KMS-11 (cell line): ENCODE measurements around the gene OSBP.

Experiments
- H2AFZ ChIP-seq: fragments of 200-600 bp; sonication (generic); 2 replicates; pipeline ENCODE4 v1.6.1; 2016; ENCODE audit warnings: antibody characterized with exemption, mixed run types, low read depth
- H3K27ac ChIP-seq: fragments of 200-600 bp; sonication (generic); 2 replicates; pipeline ENCODE4 v1.6.1; 2016; ENCODE audit warnings: mild to moderate bottlenecking, mixed run types
- H3K27me3 ChIP-seq: fragments of 200-600 bp; sonication (generic); 2 replicates; pipeline ENCODE4 v1.6.1; 2017; ENCODE audit warnings: mild to moderate bottlenecking, low read depth, mixed run types, moderate library complexity; ENCODE audit not compliant: insufficient read depth
- H3K36me3 ChIP-seq: fragments of 200-600 bp; sonication (generic); 2 replicates; pipeline ENCODE4 v1.6.1; 2017; ENCODE audit warnings: mild to moderate bottlenecking, mixed run types; ENCODE audit not compliant: insufficient read depth
- H3K4me1 ChIP-seq: fragments of 200-600 bp; sonication (generic); 2 replicates; pipeline ENCODE4 v1.6.1; 2016; ENCODE audit warnings: mild to moderate bottlenecking, low read depth, mixed run types; ENCODE audit not compliant: poor library complexity, severe bottlenecking
- H3K4me2 ChIP-seq: fragments of 200-600 bp; sonication (generic); 2 replicates; pipeline ENCODE4 v1.7.0; 2016; ENCODE audit warnings: mild to moderate bottlenecking, mixed run types
- H3K4me3 ChIP-seq: fragments of 200-600 bp; sonication (generic); IDR thresholded peaks from 2 replicates; pipeline ENCODE4 v1.6.1; 2017; ENCODE audit warnings: low read depth, low read length, mixed read lengths; ENCODE audit not compliant: insufficient read depth
- H3K79me2 ChIP-seq: fragments of 200-600 bp; sonication (generic); 2 replicates; pipeline ENCODE4 v1.6.1; 2016; ENCODE audit warnings: low read depth, mixed run types; ENCODE audit not compliant: insufficient read depth
- H3K9ac ChIP-seq: fragments of 200-600 bp; sonication (generic); 2 replicates; pipeline ENCODE4 v1.6.1; 2016; ENCODE audit warnings: mild to moderate bottlenecking, mixed run types
- H4K20me1 ChIP-seq: fragments of 200-600 bp; sonication (generic); 2 replicates; pipeline ENCODE4 v1.6.1; 2016; ENCODE audit warnings: mild to moderate bottlenecking, mixed run types; ENCODE audit not compliant: insufficient read depth
- TF ChIP-seq, protein P1 (sequence below): fragments of 200-600 bp; sonication (generic); conservative IDR thresholded peaks from 2 replicates; pipeline ENCODE4 v1.6.1; 2017; ENCODE audit warnings: low read depth, mild to moderate bottlenecking, antibody characterized with exemption, low read length, moderate library complexity, mixed read lengths

The OSBP gene

DNA sequence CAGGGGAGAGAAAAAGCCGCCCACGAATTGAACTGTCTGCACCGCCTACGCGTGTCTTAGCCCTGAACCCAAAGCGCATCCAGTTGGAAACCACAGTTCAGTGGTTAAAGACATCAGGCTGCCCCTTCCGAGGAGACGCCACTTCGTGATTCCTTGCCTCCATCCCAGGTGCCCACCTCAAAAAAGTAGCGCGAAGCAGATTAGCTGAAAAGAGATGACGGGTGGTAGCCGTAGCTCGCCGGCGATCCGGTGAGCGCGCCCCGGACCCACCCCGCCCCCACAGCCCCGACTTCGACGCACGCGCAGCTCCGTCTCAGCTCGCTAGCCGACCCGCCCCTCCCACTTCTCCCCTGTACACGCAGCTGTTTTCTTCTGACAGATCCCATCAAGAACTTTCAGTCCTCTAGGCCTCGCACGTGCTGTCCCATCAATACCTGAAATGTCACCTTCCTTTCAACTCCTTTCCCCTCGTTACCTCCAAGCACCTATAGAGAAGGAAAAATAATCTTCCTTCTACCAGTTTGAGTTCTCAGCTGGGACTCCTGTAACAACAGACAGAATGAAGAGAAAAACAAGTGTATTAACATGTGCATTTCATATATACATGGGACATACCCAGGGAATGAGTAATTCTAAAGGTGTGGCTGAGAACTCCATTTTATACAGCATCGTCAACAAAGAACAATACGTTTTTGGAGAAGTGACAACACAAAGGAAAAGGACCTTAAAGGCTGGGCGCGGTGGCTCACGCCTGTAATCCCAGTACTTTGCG lies 54.7 kb downstream of the OSBP start:
- Histone ChIP-seq H3K27me3 (no peaks in the 10 kb centered on the region), H2AFZ (peak overlapping the region; percentile 93), H4K20me1 (no peaks in the 10 kb centered on the region), H3K36me3 (no peaks in the 10 kb centered on the region), H3K4me3 (no peak overlapping the region), H3K79me2 (no peaks in the 10 kb centered on the region), H3K4me2 (peak overlapping the region; percentile 85), H3K9ac (peak overlapping the region; percentile 64; the same call in 1 of the 2 replicates), H3K27ac (peak overlapping the region; percentile 70), H3K4me1 (peaks cover 26% of the 10 kb centered on the region)
- TF ChIP-seq, protein P1, sequence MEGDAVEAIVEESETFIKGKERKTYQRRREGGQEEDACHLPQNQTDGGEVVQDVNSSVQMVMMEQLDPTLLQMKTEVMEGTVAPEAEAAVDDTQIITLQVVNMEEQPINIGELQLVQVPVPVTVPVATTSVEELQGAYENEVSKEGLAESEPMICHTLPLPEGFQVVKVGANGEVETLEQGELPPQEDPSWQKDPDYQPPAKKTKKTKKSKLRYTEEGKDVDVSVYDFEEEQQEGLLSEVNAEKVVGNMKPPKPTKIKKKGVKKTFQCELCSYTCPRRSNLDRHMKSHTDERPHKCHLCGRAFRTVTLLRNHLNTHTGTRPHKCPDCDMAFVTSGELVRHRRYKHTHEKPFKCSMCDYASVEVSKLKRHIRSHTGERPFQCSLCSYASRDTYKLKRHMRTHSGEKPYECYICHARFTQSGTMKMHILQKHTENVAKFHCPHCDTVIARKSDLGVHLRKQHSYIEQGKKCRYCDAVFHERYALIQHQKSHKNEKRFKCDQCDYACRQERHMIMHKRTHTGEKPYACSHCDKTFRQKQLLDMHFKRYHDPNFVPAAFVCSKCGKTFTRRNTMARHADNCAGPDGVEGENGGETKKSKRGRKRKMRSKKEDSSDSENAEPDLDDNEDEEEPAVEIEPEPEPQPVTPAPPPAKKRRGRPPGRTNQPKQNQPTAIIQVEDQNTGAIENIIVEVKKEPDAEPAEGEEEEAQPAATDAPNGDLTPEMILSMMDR = no peak

DNA sequence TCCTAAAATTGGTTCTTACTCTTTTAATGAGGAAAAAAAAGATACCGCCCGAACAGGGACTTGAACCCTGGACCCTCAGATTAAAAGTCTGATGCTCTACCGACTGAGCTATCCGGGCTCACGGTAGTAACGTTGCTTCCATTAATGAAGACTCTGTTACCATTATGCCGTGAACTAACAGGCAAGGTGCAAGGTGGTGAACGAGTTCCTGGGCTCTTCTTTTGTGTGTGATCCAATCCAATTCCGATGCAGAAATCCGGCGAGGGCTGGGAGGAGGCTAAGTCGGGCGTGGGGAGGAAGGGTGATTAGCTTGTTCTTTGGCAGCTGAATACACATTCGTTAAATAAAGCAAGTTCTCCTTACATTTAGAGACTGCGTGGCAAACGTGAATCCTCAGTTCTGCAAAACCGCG lies 55.3 kb downstream of the OSBP start:
- Histone ChIP-seq H3K9ac (peak overlapping the region; percentile 64; the same call in 1 of the 2 replicates), H3K36me3 (no peaks in the 10 kb centered on the region), H3K4me1 (peaks cover 26% of the 10 kb centered on the region), H2AFZ (peak overlapping the region; percentile 93), H3K4me3 (no peak overlapping the region), H3K27ac (peak overlapping the region; percentile 70), H4K20me1 (no peaks in the 10 kb centered on the region), H3K79me2 (no peaks in the 10 kb centered on the region), H3K4me2 (peak overlapping the region; percentile 85), H3K27me3 (no peaks in the 10 kb centered on the region)
- TF ChIP-seq, protein P1 = no peak

DNA sequence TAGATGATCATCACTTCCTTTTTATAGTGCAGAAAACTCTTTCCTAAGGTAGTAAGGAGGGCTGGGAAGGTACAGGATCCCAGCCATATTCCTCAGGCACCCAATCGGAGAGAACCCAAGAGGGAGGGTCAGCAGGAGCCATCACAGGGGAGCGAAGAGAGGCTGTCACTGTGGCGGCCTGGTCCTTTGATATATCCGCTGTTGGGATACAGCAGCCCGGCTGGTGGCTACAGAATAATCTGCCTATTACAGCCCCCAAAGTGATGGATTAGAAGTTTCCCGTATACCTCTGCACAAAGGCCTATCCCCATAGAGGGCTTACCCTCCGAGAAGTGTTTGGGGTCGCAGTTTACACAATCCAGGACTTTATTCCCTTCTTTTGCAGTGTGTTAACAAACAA lies 55.7 kb downstream of the OSBP start:
- TF ChIP-seq, protein P1 = no peak
- H3K27me3 ChIP-seq = no peaks in the 10 kb centered on the region
- peaks cover 26% of the 10 kb centered on the region for H3K4me1 ChIP-seq
- H3K4me2 ChIP-seq = peak overlapping the region; percentile 85
- no peak overlapping the region for H3K4me3 ChIP-seq
- no peak overlapping the region for H3K27ac ChIP-seq
- no peaks in the 10 kb centered on the region for H3K36me3 ChIP-seq
- H3K79me2 ChIP-seq = no peaks in the 10 kb centered on the region
- no peak overlapping the region for H3K9ac ChIP-seq
- no peaks in the 10 kb centered on the region for H4K20me1 ChIP-seq
- H2AFZ ChIP-seq = peak overlapping the region; percentile 20; the same call in 1 of the 2 replicates

- Histone ChIP-seq H3K27me3 (no peaks in the 10 kb centered on the region), H3K4me3 (no peak overlapping the region), H3K4me1 (peaks cover 26% of the 10 kb centered on the region), H4K20me1 (no peaks in the 10 kb centered on the region), H2AFZ (peak overlapping the region; percentile 78), H3K27ac (peak overlapping the region; percentile 30; the same call in 1 of the 2 replicates), H3K36me3 (no peaks in the 10 kb centered on the region), H3K9ac (peak overlapping the region; percentile 32; the same call in 1 of the 2 replicates), H3K4me2 (peak overlapping the region; percentile 83), H3K79me2 (no peaks in the 10 kb centered on the region)
- TF ChIP-seq, protein P1 = no peak
Observed at GRCh38 chr11:59558270-59558643, 57.3 kb downstream of the OSBP start.
